HEK293T (cell line): Measurements from ENCODE around the gene S100B.

Source experiments
- ARNT ChIP-seq: fragments of 450-650 bp; IDR thresholded peaks from 2 replicates; pipeline ENCODE4 v1.6.1; 2017; ENCODE audit warnings: mild to moderate bottlenecking
- ELF4 ChIP-seq: fragments of 450-650 bp; IDR thresholded peaks from 2 replicates; pipeline ENCODE4 v1.6.1; 2017; ENCODE audit warnings: antibody characterized with exemption
- FOXA1 ChIP-seq: fragments of 450-650 bp; IDR thresholded peaks from 2 replicates; pipeline ENCODE4 v1.6.1; 2016; ENCODE audit warnings: mild to moderate bottlenecking
- FOXM1 ChIP-seq: fragments of 450-650 bp; IDR thresholded peaks from 2 replicates; pipeline ENCODE4 v1.6.1; 2017; ENCODE audit warnings: mild to moderate bottlenecking, borderline replicate concordance
- SP1 ChIP-seq: fragments of 450-650 bp; IDR thresholded peaks from 2 replicates; pipeline ENCODE4 v1.6.1; 2017

GRCh38 chr21:46585191-46585953 lies 19.5 kb downstream of the S100B start:
- no peak for TF ChIP-seq FOXM1
- TF ChIP-seq SP1, result no peak
- TF ChIP-seq ELF4, result no peak
- no peak for TF ChIP-seq FOXA1
- no peak for TF ChIP-seq ARNT
